ENCODE results near the gene GPD1L.

- TF ChIP-seq TAF1 (IDR thresholded peaks at IDR 0.05; ENCODE audit: borderline replicate concordance, low read depth, low read length) (no peak), POLR2A (IDR thresholded peaks at IDR 0.05; ENCODE audit: low read depth, low read length) (no peak), POLR2AphosphoS5 (IDR thresholded peaks at IDR 0.05; ENCODE audit: low read depth, low read length) (no peak)
Measured at GRCh38 chr3:32097768-32098167, 8.7 kb upstream of the GPD1L start.

Measured in GM12892 (cell line).